ENCODE data around the gene TMX3. TPM values are rescaled to one million over a fixed set of nuclear protein-coding genes. Genes with fewer than 3 reads are reported as not detected.

The TMX3 gene, protein sequence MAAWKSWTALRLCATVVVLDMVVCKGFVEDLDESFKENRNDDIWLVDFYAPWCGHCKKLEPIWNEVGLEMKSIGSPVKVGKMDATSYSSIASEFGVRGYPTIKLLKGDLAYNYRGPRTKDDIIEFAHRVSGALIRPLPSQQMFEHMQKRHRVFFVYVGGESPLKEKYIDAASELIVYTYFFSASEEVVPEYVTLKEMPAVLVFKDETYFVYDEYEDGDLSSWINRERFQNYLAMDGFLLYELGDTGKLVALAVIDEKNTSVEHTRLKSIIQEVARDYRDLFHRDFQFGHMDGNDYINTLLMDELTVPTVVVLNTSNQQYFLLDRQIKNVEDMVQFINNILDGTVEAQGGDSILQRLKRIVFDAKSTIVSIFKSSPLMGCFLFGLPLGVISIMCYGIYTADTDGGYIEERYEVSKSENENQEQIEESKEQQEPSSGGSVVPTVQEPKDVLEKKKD
- total RNA-seq = 63.7 and 65.0 TPM in 2 replicates

GRCh38 chr18:68714712-68715496 is at the start of gene TMX3:
Gene TMX3 (minus strand): TSS chr18:68715108. CDS start chr18:68714981, 127 bp downstream.
- Mint-ChIP-seq H3K36me3 (ENCODE audit: low read depth) (peaks cover 26% of the 10 kb centered on the region), H3K27me3 (ENCODE audit: insufficient read depth) (no peaks in the 10 kb centered on the region), H3K27ac (peak within 1 kb of the TSS; percentile 87), H3K9me3 (no peaks in the 10 kb centered on the region), H3K4me1 (ENCODE audit: low read depth) (peaks cover 50% of the 10 kb centered on the region), H3K4me3 (peak within 1 kb of the TSS; percentile 92)
- peak; percentile 90 for DNase-seq (ENCODE audit: low spot score)
- intact Hi-C loops (cut with micrococcal nuclease) = loop anchor here (1.0 to 10.0 kb wide), 4 partner anchors 20 to 1490 kb away; partner anchors contain the start of genes DSEL and RTTN

DNA sequence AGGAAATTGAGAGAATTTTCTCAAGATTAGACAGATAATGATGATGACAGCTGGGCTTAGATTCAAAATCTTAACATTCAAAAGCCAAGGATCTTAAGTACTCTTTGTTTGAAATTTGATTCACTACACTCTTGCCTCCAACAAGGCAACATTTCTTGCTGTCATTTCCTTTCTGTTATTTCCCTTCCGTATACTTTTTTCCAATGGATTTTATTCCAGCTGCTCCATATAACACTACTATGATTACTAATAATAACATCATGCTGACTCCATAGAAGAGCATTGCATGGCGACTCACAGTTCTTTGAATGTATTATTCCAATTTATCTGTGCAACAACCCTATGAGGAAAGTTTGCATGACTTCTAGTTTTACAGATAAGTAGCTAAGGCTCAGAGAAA is 49.1 kb upstream of the TMX3 start:
- Mint-ChIP-seq H3K27ac (no peak overlapping the region), H3K36me3 (ENCODE audit: low read depth) (no peaks in the 10 kb centered on the region), H3K9me3 (no peaks in the 10 kb centered on the region), H3K4me1 (ENCODE audit: low read depth) (no peaks in the 10 kb centered on the region), H3K4me3 (no peak overlapping the region), H3K27me3 (ENCODE audit: insufficient read depth) (no peaks in the 10 kb centered on the region)
- intact Hi-C loops (cut with micrococcal nuclease) = no loop called here
- DNase-seq (ENCODE audit: low spot score) = no peak

DNA sequence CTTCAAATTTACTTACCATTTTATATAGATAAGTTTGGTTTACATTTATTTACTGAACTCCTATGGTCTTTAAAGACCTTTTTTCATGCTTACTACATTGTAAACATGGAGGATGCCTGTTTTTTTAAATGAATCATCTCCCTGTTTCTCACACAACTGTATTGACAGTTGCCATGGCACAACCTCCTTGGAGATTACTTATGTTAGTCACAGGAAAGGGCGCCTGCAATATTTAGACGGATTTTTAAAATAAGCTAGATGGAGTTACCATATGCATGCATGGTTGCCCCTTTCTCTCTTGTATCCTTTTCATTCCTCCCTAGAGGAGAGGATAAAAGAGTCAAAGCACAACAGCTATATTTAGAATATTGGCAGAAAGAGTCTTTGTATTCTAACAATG is 48.2 kb upstream of the TMX3 start:
- intact Hi-C loops (cut with micrococcal nuclease) = no loop called here
- Mint-ChIP-seq H3K36me3 (ENCODE audit: low read depth) (no peaks in the 10 kb centered on the region), H3K4me3 (no peak overlapping the region), H3K27ac (no peak overlapping the region), H3K4me1 (ENCODE audit: low read depth) (no peaks in the 10 kb centered on the region), H3K9me3 (no peaks in the 10 kb centered on the region), H3K27me3 (ENCODE audit: insufficient read depth) (no peaks in the 10 kb centered on the region)
- DNase-seq (ENCODE audit: low spot score) = no peak

- Mint-ChIP-seq H3K27me3 (ENCODE audit: insufficient read depth) (no peaks in the 10 kb centered on the region), H3K4me1 (ENCODE audit: low read depth) (no peaks in the 10 kb centered on the region), H3K36me3 (ENCODE audit: low read depth) (no peaks in the 10 kb centered on the region), H3K4me3 (no peak overlapping the region), H3K9me3 (no peaks in the 10 kb centered on the region), H3K27ac (no peak overlapping the region)
- no peak for DNase-seq (ENCODE audit: low spot score)
- intact Hi-C loops (cut with micrococcal nuclease) = no loop called here
These were observed 44.4 kb upstream of the TMX3 start for GRCh38 chr18:68759308-68759707.

GRCh38 chr18:68757126-68757525 is 42.2 kb upstream of the TMX3 start:
- no peaks in the 10 kb centered on the region for H3K27me3 Mint-ChIP-seq (ENCODE audit: insufficient read depth)
- no peaks in the 10 kb centered on the region for H3K9me3 Mint-ChIP-seq
- H3K4me3 Mint-ChIP-seq = no peak overlapping the region
- H3K27ac Mint-ChIP-seq = no peak overlapping the region
- intact Hi-C loops (cut with micrococcal nuclease) = no loop called here
- DNase-seq (ENCODE audit: low spot score) = no peak
- H3K36me3 Mint-ChIP-seq (ENCODE audit: low read depth) = no peaks in the 10 kb centered on the region
- no peaks in the 10 kb centered on the region for H3K4me1 Mint-ChIP-seq (ENCODE audit: low read depth)

GRCh38 chr18:68742206-68742605 is 27.3 kb upstream of the TMX3 start:
- Mint-ChIP-seq H3K4me3 (no peak overlapping the region), H3K27ac (no peak overlapping the region), H3K4me1 (ENCODE audit: low read depth) (no peaks in the 10 kb centered on the region), H3K36me3 (ENCODE audit: low read depth) (no peaks in the 10 kb centered on the region), H3K27me3 (ENCODE audit: insufficient read depth) (peaks cover 3% of the 10 kb centered on the region), H3K9me3 (no peaks in the 10 kb centered on the region)
- intact Hi-C loops (cut with micrococcal nuclease) = no loop called here
- no peak for DNase-seq (ENCODE audit: low spot score)

- no peaks in the 10 kb centered on the region for H3K9me3 Mint-ChIP-seq
- H3K4me1 Mint-ChIP-seq (ENCODE audit: low read depth) = no peaks in the 10 kb centered on the region
- no peak overlapping the region for H3K4me3 Mint-ChIP-seq
- no peak overlapping the region for H3K27ac Mint-ChIP-seq
- intact Hi-C loops (cut with micrococcal nuclease) = no loop called here
- DNase-seq (ENCODE audit: low spot score) = no peak
- H3K27me3 Mint-ChIP-seq (ENCODE audit: insufficient read depth) = peaks cover 3% of the 10 kb centered on the region
- H3K36me3 Mint-ChIP-seq (ENCODE audit: low read depth) = no peaks in the 10 kb centered on the region
These were observed 26.1 kb upstream of the TMX3 start for GRCh38 chr18:68740966-68741365.

DNA sequence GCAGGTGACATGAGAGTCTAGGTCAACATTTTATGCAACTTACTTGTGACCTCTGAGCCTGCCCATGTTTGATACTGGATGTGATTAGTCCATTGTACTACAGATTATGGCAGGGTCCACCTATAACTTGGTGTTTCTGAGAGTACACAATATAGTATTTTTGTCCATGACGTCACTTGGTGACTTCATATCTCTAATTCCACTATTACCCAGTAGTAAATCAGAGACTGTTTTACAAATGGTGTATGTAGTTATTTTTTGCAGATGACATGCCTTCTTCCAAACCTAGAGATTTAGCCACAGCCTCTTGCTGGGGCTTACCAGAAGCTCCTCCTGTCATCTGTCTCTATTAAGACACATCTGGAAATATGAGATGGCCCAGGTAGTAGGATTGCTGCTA is 24.6 kb upstream of the TMX3 start:
- Mint-ChIP-seq H3K9me3 (no peaks in the 10 kb centered on the region), H3K36me3 (ENCODE audit: low read depth) (no peaks in the 10 kb centered on the region), H3K27me3 (ENCODE audit: insufficient read depth) (peaks cover 3% of the 10 kb centered on the region), H3K4me1 (ENCODE audit: low read depth) (no peaks in the 10 kb centered on the region), H3K4me3 (no peak overlapping the region), H3K27ac (no peak overlapping the region)
- intact Hi-C loops (cut with micrococcal nuclease) = loop anchor here (5.0 kb wide), 1 partner anchor 62 kb away; no protein-coding TSS in a partner anchor
- DNase-seq (ENCODE audit: low spot score) = no peak

DNA sequence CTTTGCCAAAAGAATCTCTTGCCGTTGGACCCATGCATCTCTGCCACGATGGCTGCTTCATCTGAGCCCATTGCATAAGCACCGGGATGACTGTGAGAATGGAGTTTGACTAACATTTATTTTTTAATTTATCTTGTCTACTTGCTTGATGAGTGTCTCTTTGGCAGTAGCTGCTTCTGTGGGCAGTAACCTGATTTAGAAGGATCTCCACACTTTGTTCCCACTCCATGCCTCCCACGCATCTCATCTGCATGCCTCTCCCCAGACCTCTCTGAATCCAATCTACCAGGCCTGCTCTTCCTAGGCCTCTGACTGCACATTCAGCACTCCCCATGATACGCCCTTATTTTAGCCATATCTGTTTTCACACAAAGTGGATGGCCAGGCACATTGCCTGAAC is 23.7 kb upstream of the TMX3 start:
- Mint-ChIP-seq H3K27ac (no peak overlapping the region), H3K9me3 (no peaks in the 10 kb centered on the region), H3K36me3 (ENCODE audit: low read depth) (no peaks in the 10 kb centered on the region), H3K27me3 (ENCODE audit: insufficient read depth) (peaks cover 3% of the 10 kb centered on the region), H3K4me1 (ENCODE audit: low read depth) (no peaks in the 10 kb centered on the region), H3K4me3 (no peak overlapping the region)
- intact Hi-C loops (cut with micrococcal nuclease) = loop anchor here (5.0 kb wide), 1 partner anchor 61 kb away; no protein-coding TSS in a partner anchor
- no peak for DNase-seq (ENCODE audit: low spot score)

DNA sequence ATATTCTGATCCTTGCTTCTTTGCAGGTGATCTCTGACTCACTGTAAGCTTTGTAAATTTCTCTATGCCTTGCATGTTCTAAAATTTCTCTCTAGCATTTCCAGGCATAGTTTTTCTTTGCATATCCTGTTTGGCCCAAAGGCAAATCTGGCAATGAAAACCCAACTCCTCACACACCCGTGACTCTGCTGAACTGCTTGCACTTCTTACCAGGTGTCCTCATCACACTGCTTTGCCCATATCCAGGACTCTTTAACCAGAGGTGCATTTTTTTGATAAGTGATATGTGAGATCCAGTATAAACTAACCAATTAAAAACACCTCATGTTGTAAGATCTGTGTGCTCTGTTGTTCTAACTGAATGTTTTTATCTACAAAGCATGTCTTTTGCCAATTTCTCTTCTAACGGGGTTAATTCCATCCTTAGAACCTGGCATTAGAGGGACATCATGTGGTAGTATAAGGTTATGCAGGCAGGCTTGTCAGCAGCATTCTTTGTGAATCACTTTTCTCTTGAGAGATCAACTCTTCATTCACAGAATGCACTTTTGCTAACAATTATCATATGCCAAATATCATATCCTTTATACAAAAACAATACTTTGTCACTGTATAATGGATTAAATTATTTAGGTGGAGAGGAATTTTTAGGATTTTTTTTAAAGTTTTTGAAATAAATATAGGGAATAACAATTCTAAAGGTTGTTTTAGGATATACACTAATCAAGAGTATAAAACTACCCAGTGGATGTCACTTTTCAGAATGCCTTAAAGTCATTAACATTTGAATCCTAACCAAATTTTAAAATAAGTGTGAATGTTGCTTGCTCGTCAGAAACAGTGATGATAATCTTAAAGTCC is 20.8 kb upstream of the TMX3 start:
- no peaks in the 10 kb centered on the region for H3K27me3 Mint-ChIP-seq (ENCODE audit: insufficient read depth)
- H3K36me3 Mint-ChIP-seq (ENCODE audit: low read depth) = no peaks in the 10 kb centered on the region
- H3K27ac Mint-ChIP-seq = no peak overlapping the region
- no peaks in the 10 kb centered on the region for H3K9me3 Mint-ChIP-seq
- H3K4me3 Mint-ChIP-seq = no peak overlapping the region
- no peaks in the 10 kb centered on the region for H3K4me1 Mint-ChIP-seq (ENCODE audit: low read depth)
- no peak for DNase-seq (ENCODE audit: low spot score)
- intact Hi-C loops (cut with micrococcal nuclease) = loop anchor here (1.0 to 5.0 kb wide), 4 partner anchors 21 to 1518 kb away; partner anchors contain the start of gene TMX3

- Mint-ChIP-seq H3K4me3 (no peak overlapping the region), H3K4me1 (ENCODE audit: low read depth) (no peaks in the 10 kb centered on the region), H3K36me3 (ENCODE audit: low read depth) (no peaks in the 10 kb centered on the region), H3K9me3 (no peaks in the 10 kb centered on the region), H3K27ac (no peak overlapping the region), H3K27me3 (ENCODE audit: insufficient read depth) (no peaks in the 10 kb centered on the region)
- intact Hi-C loops (cut with micrococcal nuclease) = loop anchor here (2.0 kb wide), 1 partner anchor 20 kb away; the partner anchor contains the start of gene TMX3
- no peak for DNase-seq (ENCODE audit: low spot score)
These were observed 19.4 kb upstream of the TMX3 start for GRCh38 chr18:68734308-68734707.

GRCh38 chr18:68733707-68734106 is 18.8 kb upstream of the TMX3 start:
- H3K27ac Mint-ChIP-seq = no peak overlapping the region
- H3K36me3 Mint-ChIP-seq (ENCODE audit: low read depth) = no peaks in the 10 kb centered on the region
- no peaks in the 10 kb centered on the region for H3K4me1 Mint-ChIP-seq (ENCODE audit: low read depth)
- no peak overlapping the region for H3K4me3 Mint-ChIP-seq
- no peaks in the 10 kb centered on the region for H3K9me3 Mint-ChIP-seq
- DNase-seq (ENCODE audit: low spot score) = no peak
- intact Hi-C loops (cut with micrococcal nuclease) = loop anchor here (2.0 kb wide), 1 partner anchor 19 kb away; the partner anchor contains the start of gene TMX3
- H3K27me3 Mint-ChIP-seq (ENCODE audit: insufficient read depth) = peaks cover 2% of the 10 kb centered on the region
